Activated naive CD8-positive, alpha-beta T cell treated with anti-CD3 and anti-CD28 coated beads, Interleukin-2, amount 50 U/mL, for 24 hours (primary cell): Measurements from ENCODE around the gene ATXN10.

Source experiments
- ATAC-seq: fragments of 150-1000 bp; cut with Tn5 transposase; one replicate; pipeline ENCODE4 v1.10.0; 2021
- DNase-seq: peaks from one replicate; pipeline ENCODE4 v3.0.0; 2021
- H3K27ac Mint-ChIP-seq: one replicate; pipeline ENCODE4 v1.8.0; 2021; ENCODE audit warnings: mild to moderate bottlenecking, mixed read lengths
- H3K27me3 Mint-ChIP-seq: one replicate; pipeline ENCODE4 v1.8.0; 2021; ENCODE audit warnings: mixed read lengths
- H3K36me3 Mint-ChIP-seq: one replicate; pipeline ENCODE4 v1.8.0; 2021; ENCODE audit warnings: low read depth, mixed read lengths
- H3K4me1 Mint-ChIP-seq: one replicate; pipeline ENCODE4 v1.8.0; 2021; ENCODE audit warnings: mixed read lengths
- H3K4me3 Mint-ChIP-seq: one replicate; pipeline ENCODE4 v1.8.0; 2021; ENCODE audit warnings: mild to moderate bottlenecking, moderate library complexity, mixed read lengths
- H3K9me3 Mint-ChIP-seq: one replicate; pipeline ENCODE4 v1.8.0; 2021; ENCODE audit warnings: mixed read lengths

Gene ATXN10

GRCh38 chr22:45738206-45738605, 66.6 kb downstream of the ATXN10 start:
- Mint-ChIP-seq H3K27ac (no peak overlapping the region), H3K27me3 (no peaks in the 10 kb centered on the region), H3K36me3 (peaks cover 54% of the 10 kb centered on the region)

GRCh38 chr22:45740236-45740635, 68.6 kb downstream of the ATXN10 start:
- H3K27ac Mint-ChIP-seq: peak overlapping the region; percentile 28
- H3K4me3 Mint-ChIP-seq: no peak overlapping the region
- H3K9me3 Mint-ChIP-seq: no peaks in the 10 kb centered on the region
- no peaks in the 10 kb centered on the region for H3K27me3 Mint-ChIP-seq
- DNase-seq (no peak), ATAC-seq (no peak)
- peaks cover 7% of the 10 kb centered on the region for H3K4me1 Mint-ChIP-seq
- H3K36me3 Mint-ChIP-seq: peaks cover 60% of the 10 kb centered on the region

More at GRCh38 chr22:45738206-45738605, 66.6 kb downstream of the ATXN10 start:
- Mint-ChIP-seq H3K9me3 (no peaks in the 10 kb centered on the region), H3K4me1 (peaks cover 7% of the 10 kb centered on the region), H3K4me3 (no peak overlapping the region)
- no peak for DNase-seq
- no peak for ATAC-seq

DNA sequence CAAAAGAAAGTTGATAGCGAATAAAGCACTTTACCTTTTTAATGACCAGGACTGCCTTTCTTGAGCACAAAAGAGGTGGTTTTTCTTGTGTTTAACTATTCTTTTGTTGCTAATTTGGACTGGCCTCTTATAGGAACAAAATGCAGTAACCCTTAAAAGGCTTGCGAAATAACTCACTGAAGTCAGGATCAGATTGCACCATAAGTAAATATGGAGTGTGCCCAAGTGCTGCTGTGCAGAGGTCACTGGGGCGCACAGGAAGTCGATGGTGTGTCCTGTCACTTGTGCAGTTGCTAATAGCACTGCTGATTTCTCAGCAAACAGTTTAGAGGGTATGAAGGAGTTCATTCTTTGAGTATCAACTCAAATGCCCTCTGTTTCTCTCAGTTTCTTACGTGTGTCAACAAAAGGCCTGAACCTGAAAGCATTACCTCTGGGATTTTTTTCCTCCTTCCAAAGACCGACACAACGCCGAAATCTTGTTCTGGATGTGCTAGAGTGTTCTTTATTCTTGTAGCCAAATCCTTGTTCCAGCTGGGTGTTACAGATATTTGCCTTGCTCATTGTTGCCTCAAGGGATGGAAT, 71.3 kb downstream of the ATXN10 start:
- ATAC-seq: no peak
- H3K9me3 Mint-ChIP-seq: no peaks in the 10 kb centered on the region
- no peak overlapping the region for H3K27ac Mint-ChIP-seq
- no peaks in the 10 kb centered on the region for H3K27me3 Mint-ChIP-seq
- H3K4me1 Mint-ChIP-seq: peaks cover 7% of the 10 kb centered on the region
- H3K36me3 Mint-ChIP-seq: peaks cover 49% of the 10 kb centered on the region
- no peak for DNase-seq
- H3K4me3 Mint-ChIP-seq: no peak overlapping the region

DNA sequence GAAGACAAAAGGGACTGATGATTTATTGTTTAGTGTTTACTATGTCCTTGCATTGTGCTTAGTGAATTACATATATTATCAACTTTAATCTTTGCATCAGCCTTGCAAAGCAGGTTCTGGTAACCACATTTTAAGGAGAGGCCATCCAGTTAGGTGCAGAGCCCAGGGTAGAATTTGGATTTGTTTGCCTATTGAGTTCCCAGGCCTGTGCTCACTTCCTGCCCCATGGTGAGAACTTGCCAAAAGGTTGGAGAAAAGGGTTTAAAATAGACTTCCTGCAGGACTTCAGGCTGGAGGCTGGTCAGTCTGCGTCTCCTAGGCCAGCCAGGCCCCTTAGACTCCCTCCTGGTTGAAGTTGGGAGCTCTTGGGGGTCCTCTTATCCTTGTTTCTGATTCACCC, 72.1 kb downstream of the ATXN10 start:
- Mint-ChIP-seq H3K27me3 (no peaks in the 10 kb centered on the region), H3K9me3 (no peaks in the 10 kb centered on the region), H3K27ac (no peak overlapping the region), H3K36me3 (peaks cover 47% of the 10 kb centered on the region), H3K4me3 (no peak overlapping the region), H3K4me1 (peaks cover 7% of the 10 kb centered on the region)
- ATAC-seq (no peak), DNase-seq (no peak)

DNA sequence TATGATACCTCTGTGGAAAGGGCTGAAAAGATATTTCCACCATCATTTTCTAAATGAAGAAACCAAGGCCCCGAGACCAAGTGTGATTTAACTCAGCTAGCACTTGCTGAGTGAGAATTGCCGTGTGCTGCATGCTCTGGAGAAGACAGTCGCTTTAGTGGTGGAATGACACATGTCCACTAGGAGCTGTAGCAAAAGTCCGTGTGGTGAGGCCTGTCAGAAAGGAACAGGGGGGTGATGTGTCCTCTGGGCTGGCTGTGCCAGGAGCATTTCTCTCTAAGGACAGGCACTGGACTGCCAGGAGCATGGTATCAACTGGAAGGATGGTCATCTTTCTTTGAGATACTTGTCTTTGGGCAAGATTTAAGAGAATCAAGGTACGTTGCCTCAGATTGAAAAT, 72.8 kb downstream of the ATXN10 start:
- DNase-seq (no peak), ATAC-seq (no peak)
- Mint-ChIP-seq H3K27me3 (no peaks in the 10 kb centered on the region), H3K4me1 (peaks cover 6% of the 10 kb centered on the region), H3K4me3 (no peak overlapping the region), H3K36me3 (peaks cover 42% of the 10 kb centered on the region), H3K27ac (no peak overlapping the region), H3K9me3 (no peaks in the 10 kb centered on the region)

DNA sequence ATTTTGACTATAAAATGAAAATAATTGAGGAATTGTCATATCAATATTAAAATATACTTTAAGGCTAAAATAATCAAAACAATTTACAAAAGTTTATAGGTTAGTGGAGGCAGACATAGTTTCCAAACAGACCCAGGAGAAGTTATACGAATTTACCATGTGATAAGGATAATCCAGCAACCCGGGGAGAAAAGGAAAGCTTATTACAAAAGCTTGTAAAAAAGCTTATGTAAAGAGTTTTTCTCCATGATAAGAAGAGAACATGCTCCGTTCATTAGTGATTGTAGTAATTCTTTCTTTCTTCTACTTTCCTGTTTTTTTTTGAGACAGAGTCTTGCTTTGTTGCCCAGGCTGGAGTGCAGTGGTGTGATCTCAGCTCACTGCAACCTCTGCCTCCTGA, 79.0 kb downstream of the ATXN10 start:
- Mint-ChIP-seq H3K4me1 (no peaks in the 10 kb centered on the region), H3K9me3 (no peaks in the 10 kb centered on the region), H3K27me3 (no peaks in the 10 kb centered on the region), H3K36me3 (peaks cover 19% of the 10 kb centered on the region), H3K4me3 (no peak overlapping the region), H3K27ac (no peak overlapping the region)
- DNase-seq (no peak), ATAC-seq (no peak)

GRCh38 chr22:45752036-45752435, 80.4 kb downstream of the ATXN10 start:
- H3K27me3 Mint-ChIP-seq: no peaks in the 10 kb centered on the region
- H3K27ac Mint-ChIP-seq: no peak overlapping the region
- no peaks in the 10 kb centered on the region for H3K9me3 Mint-ChIP-seq
- H3K36me3 Mint-ChIP-seq: peaks cover 20% of the 10 kb centered on the region
- no peak overlapping the region for H3K4me3 Mint-ChIP-seq
- no peaks in the 10 kb centered on the region for H3K4me1 Mint-ChIP-seq
- DNase-seq (no peak), ATAC-seq (no peak)

GRCh38 chr22:45754822-45755221, 83.2 kb downstream of the ATXN10 start:
- Mint-ChIP-seq H3K36me3 (peaks cover 19% of the 10 kb centered on the region), H3K27me3 (no peaks in the 10 kb centered on the region), H3K4me3 (no peak overlapping the region), H3K27ac (no peak overlapping the region), H3K9me3 (no peaks in the 10 kb centered on the region), H3K4me1 (no peaks in the 10 kb centered on the region)
- DNase-seq (no peak), ATAC-seq (no peak)

DNA sequence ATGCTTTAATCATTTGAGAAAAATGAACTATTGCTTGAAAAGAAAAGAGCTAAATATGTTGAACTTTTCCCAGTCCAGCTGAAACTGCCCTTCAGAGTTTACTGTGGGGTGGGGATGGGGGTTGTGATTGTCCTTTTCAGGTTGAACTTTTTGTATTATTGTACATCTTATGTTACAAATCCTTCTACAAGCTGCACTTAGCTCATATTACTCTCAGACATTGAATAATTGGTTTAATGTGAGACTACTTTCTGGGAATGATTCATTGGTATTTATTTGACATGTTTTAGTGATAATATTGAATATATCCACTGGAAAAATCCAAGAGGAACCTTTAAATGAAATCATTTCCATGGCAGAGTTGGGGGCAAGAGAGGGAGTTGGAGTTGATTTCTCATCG, 84.9 kb downstream of the ATXN10 start:
- no peak for DNase-seq
- ATAC-seq: no peak
- no peaks in the 10 kb centered on the region for H3K27me3 Mint-ChIP-seq
- H3K4me3 Mint-ChIP-seq: no peak overlapping the region
- H3K27ac Mint-ChIP-seq: no peak overlapping the region
- H3K4me1 Mint-ChIP-seq: no peaks in the 10 kb centered on the region
- peaks cover 18% of the 10 kb centered on the region for H3K36me3 Mint-ChIP-seq
- no peaks in the 10 kb centered on the region for H3K9me3 Mint-ChIP-seq

DNA sequence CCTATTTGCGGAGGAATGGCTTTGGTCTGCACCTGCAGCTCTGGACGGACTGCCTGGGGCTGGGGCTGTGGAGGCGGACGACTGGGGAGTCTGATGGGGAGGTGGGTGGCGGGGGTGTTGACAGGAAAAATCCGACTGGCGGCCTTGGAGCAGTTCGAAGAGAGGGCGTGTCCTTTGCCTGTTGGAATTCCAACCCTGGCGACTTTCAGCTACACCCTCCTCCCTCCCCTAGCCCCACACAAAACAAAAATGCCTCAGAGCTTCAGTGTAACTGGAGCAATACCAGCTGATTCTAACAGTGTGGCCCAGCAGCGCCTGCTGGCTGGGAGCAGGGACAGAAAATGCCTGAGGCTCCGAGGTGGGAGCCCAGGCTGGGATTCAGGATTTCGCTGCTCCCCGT, 85.4 kb downstream of the ATXN10 start:
- ATAC-seq: no peak
- H3K27me3 Mint-ChIP-seq: no peaks in the 10 kb centered on the region
- DNase-seq: no peak
- H3K4me3 Mint-ChIP-seq: no peak overlapping the region
- H3K27ac Mint-ChIP-seq: no peak overlapping the region
- peaks cover 18% of the 10 kb centered on the region for H3K36me3 Mint-ChIP-seq
- H3K4me1 Mint-ChIP-seq: no peaks in the 10 kb centered on the region
- no peaks in the 10 kb centered on the region for H3K9me3 Mint-ChIP-seq

DNA sequence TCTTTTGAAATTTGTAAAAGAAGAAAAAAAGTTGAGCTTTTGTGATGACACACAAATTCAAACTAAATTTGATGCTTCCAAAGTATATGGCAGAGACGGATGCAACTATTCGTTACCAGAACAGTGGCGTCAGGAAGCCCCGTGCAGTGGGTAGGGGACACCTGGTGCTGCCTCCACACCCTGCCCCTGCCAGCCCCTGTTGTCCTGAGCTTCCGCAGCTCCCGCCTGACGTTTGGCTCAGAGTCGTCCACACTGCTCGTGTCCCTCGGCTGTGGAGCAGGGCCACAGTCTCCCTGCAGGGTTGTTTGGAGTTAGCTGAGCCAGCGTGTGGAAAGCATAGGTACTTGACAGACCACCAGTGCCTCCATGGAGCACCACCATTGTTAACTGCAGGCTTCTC, 86.3 kb downstream of the ATXN10 start:
- H3K4me1 Mint-ChIP-seq: no peaks in the 10 kb centered on the region

GRCh38 chr22:45758603-45759002, 87.0 kb downstream of the ATXN10 start:
- Mint-ChIP-seq H3K4me3 (no peak overlapping the region), H3K27ac (no peak overlapping the region), H3K9me3 (no peaks in the 10 kb centered on the region), H3K36me3 (peaks cover 13% of the 10 kb centered on the region), H3K4me1 (no peaks in the 10 kb centered on the region), H3K27me3 (no peaks in the 10 kb centered on the region)
- ATAC-seq (no peak), DNase-seq (no peak)

More for the DNA sequence above, 86.3 kb downstream of the ATXN10 start:
- H3K27me3 Mint-ChIP-seq: no peaks in the 10 kb centered on the region
- H3K27ac Mint-ChIP-seq: no peak overlapping the region
- H3K4me3 Mint-ChIP-seq: no peak overlapping the region
- peaks cover 15% of the 10 kb centered on the region for H3K36me3 Mint-ChIP-seq
- DNase-seq: no peak
- no peak for ATAC-seq
- no peaks in the 10 kb centered on the region for H3K9me3 Mint-ChIP-seq

DNA sequence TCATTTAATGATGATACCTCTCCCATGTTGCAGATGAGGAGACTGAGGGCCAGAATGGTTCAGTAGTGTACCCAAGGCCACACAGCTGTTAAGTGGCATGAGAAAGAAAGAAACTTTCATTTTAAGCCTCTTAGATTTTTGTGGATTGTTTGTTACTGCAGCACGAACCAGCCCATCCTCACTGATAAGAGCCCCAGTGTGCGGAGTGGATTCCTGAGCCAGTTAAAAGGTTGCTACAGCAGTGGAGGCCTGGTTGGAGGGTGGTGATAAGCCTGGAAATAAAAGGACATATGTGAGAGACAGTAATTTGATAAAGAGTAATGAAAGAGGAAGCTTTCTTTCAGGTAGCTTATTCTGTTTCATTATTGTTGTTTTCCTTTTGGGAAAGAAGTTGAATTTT, 89.0 kb downstream of the ATXN10 start:
- H3K27me3 Mint-ChIP-seq: no peaks in the 10 kb centered on the region
- DNase-seq: no peak
- H3K27ac Mint-ChIP-seq: no peak overlapping the region
- no peaks in the 10 kb centered on the region for H3K9me3 Mint-ChIP-seq
- no peak overlapping the region for H3K4me3 Mint-ChIP-seq
- H3K4me1 Mint-ChIP-seq: no peaks in the 10 kb centered on the region
- no peak for ATAC-seq
- peaks cover 11% of the 10 kb centered on the region for H3K36me3 Mint-ChIP-seq

DNA sequence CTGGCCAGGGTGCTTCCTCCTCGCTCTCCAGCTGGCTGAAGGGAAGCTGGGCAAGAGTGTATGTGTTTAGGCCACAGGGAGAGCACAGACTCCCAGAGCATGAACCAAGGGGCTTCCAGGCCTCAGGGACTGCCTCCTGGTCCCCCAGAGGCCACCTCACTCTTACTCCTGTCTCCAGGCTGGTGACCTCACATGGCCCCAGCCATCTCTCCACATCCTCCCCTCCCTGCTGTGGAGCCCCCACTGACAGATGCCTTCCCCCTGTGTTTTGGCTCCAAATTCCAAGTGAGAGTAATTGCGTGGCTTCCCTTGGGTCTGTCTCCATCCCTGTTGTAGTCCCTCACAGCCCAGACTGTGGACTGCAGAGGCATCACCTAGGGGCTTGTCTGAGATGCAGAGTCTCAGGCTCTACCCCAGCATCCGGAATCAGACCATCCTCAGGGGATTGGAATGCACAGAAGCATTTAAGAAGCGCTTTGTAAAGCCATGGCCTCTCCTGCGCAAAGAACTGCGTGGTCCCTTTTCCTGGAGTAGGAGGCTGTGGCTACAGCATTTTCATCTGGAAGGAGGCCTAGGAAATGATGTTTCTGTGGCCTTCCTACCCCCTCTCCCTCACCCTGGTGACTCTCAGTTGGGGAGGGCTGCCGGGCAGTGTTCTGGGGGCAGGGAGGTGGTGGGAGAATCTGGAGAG, 91.1 kb downstream of the ATXN10 start:
- H3K27me3 Mint-ChIP-seq: no peaks in the 10 kb centered on the region
- no peaks in the 10 kb centered on the region for H3K9me3 Mint-ChIP-seq
- DNase-seq (no peak), ATAC-seq (no peak)
- H3K27ac Mint-ChIP-seq: no peak overlapping the region
- H3K36me3 Mint-ChIP-seq: peaks cover 10% of the 10 kb centered on the region
- no peaks in the 10 kb centered on the region for H3K4me1 Mint-ChIP-seq
- no peak overlapping the region for H3K4me3 Mint-ChIP-seq

GRCh38 chr22:45763236-45763624, 91.6 kb downstream of the ATXN10 start:
- DNase-seq (no peak), ATAC-seq (no peak)
- no peak overlapping the region for H3K27ac Mint-ChIP-seq
- no peaks in the 10 kb centered on the region for H3K27me3 Mint-ChIP-seq
- peaks cover 14% of the 10 kb centered on the region for H3K36me3 Mint-ChIP-seq
- no peaks in the 10 kb centered on the region for H3K9me3 Mint-ChIP-seq
- no peaks in the 10 kb centered on the region for H3K4me1 Mint-ChIP-seq
- no peak overlapping the region for H3K4me3 Mint-ChIP-seq

GRCh38 chr22:45768490-45768889, 96.9 kb downstream of the ATXN10 start:
- no peak overlapping the region for H3K4me3 Mint-ChIP-seq
- H3K9me3 Mint-ChIP-seq: no peaks in the 10 kb centered on the region
- H3K27me3 Mint-ChIP-seq: no peaks in the 10 kb centered on the region
- H3K27ac Mint-ChIP-seq: no peak overlapping the region
- no peak for ATAC-seq
- DNase-seq: no peak
- peaks cover 38% of the 10 kb centered on the region for H3K36me3 Mint-ChIP-seq
- H3K4me1 Mint-ChIP-seq: peaks cover 4% of the 10 kb centered on the region
